Central memory CD4-positive, alpha-beta T cell (primary cell): Measurements from ENCODE around the gene ADARB2.

Experiments used
- DNase-seq: peaks from one replicate; pipeline ENCODE4 v3.0.0; 2022

The ADARB2 gene

GRCh38 chr10:1661416-1661815 lies 75.9 kb downstream of the ADARB2 start:
- DNase-seq, result no peak

DNA sequence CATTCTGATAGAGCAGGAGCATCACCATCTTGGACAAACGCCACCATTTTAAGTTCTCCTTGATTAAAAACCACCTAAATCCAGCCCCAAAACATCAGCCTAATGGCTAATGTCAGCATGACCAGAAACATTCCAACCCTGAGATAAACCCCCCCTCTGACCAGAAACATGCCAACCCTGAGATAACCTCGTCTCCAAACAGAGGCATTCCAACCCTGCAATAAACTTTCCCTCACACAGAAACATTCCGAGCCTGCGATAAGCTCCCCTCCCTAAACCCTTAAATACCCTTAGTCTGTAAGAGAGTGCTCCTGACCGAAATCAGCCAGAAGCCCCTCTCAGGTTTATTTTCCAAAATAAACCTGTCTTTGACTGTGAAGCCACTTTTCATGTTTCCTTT lies 76.5 kb downstream of the ADARB2 start:
- no peak for DNase-seq

DNA sequence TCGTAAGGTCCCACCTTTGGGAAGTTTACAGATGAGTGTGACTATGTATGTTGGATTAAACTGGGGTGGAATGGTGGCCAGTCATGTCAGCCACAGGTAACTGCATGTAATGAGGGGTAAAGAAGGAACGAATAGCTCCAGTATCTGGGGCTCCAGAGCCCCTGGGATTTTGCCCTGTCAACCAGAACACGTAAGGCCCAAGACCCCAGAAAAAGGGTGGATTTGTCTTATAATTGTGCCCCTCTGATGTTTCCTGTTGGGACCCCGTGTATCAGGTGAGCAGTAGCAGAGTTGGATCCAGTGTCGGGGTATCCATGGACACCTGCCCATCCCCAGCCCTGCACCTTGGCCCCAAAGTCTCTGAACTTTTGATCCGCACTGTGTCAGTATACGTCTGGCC lies 76.9 kb downstream of the ADARB2 start:
- no peak for DNase-seq

DNA sequence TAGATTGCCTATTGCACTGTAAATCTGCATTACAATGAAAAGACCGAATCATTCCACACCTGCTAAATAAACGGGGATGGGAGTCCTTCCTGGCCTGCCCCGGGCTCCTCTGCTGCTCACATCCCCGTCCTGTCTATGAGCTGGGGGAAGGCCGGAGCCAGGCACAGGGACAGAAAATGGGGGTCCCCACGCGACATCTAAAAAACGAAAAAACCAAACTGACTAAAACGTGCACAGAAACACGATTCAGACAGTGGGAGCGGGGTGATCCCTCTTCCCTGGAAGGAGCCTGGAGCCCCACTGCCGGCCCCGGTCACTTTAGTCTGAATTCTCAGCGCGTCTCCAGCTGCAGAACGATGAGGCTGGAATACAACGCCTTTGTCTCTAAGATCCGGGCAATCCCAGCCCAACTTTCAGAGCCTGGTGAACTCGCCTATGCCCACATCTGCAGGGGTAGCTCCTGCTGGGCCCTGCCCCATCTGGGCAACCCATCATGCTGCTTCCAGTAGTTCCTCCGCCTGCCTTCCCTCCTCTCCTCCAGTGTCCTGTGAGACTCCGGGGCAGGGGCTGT lies 78.0 kb downstream of the ADARB2 start:
- DNase-seq, result no peak

- no peak for DNase-seq
Observed at GRCh38 chr10:1658658-1659057, 78.7 kb downstream of the ADARB2 start.

GRCh38 chr10:1657479-1657878 lies 79.8 kb downstream of the ADARB2 start:
- no peak for DNase-seq

DNA sequence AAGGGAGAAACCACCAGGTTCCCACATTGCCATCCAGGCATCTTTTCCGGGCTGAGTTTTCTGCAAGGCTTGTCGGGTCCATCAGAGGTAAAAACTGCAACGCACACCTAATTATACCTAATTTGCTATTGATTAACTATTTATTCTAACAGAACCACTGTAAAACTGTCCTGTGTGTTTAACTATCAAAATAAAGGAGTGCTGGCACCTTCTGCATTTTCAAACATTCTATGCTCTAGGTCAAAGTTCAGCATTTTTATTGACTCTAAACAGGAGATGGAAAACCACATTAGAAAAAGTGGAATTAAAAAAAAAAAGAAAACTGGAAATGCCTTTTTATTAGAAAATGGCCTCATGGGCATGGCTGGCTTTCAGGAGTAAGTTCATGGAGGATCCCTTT lies 82.0 kb downstream of the ADARB2 start:
- no peak for DNase-seq

DNA sequence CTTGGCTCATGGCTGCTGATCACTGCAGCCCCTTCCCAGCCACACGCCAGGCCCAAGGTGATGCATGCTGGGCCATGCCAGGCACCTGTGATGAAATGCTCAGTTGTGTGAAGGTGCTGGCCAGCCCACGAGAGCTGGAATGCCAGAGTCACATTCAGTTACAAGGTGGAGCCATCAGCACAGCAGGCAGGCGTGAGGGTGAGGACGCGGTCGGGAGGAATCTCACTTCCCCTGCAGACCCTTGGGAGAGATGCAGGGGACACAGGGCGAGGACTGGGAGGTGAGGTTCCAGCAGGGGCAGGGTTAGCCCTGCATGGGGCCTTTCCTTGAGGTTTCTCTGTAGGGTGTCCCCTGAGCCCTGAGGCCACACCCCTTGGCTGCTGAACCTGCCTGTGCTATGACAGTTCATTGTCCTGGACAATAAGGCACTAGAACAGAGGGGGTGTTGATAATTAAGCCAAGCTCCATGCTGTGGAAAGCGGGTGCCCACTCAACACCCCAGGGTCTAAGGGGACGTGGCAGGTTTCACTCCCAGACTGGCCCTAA lies 82.4 kb downstream of the ADARB2 start:
- DNase-seq, result no peak

DNA sequence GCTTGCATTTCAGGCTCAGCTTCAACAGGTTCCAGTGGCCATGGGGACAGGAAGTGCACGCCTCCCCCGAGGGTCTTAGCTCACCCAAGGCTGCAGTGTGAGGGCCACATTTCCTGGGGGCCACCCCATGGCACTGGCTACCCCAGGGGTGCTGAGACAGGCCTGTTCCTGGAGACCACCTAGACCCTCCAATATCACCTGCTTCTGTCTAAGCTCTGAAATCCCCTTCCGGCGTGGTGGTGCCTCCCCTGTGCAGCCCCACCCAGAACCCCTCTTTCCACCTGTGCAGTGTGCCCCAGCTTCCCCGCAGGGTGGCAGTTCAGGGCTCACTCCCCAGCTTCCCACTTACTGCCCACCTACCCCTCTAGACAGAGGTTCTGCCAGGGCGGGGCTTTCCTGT lies 83.1 kb downstream of the ADARB2 start:
- no peak for DNase-seq

DNA sequence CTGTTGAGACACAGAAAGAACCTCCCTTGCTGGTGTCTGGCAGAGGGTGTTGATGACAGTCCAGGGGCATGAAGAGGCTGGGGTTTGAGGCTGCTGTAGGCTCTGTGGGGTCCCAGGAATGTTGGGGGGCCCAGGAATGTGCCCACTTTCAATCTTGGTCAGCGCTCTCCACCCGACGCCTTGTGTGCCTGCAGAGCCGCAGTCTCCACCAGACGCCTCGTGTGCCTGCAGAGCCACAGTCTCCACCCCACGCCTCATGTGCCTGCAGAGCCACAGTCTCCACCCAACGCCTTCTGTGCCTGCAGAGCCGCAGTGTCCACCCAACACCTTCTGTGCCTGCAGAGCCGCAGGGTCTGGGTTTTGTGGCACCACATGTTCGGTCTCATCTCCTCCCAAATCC lies 84.0 kb downstream of the ADARB2 start:
- no peak for DNase-seq

- DNase-seq, result no peak
Observed at GRCh38 chr10:1652151-1652550, 85.2 kb downstream of the ADARB2 start.

DNA sequence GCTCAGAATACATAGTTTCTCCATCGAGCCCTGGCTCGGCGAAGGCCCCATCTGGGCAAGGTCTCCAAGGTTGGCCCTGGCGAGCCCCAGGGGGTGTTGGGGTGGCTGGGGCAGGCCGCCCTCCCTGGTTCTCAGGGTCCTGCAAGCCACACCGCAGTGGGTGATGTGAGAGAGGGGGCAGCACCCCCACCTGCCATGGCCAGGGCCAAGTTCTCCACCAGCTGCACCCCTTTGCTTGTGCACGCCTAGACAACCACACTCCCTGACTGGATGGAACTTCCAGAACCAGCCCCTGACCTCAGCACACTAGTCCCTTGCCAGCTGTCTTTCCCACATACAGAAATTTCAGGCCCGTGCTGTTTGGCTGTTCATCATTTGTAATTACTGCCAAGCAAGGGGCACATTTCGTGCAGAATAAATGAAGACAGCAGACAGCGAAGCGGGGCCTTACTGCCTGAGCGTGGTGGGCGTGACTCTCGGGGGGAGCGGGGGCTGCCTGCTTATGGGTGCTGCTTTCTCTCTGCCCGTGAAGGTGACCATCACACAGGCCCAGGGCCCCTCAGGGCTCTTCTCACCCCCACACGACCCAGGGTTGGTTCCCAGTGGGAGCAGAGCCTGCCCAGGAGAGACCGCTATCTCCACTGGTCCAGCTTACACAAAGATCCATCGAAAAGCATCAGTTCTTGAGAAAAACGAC lies 85.9 kb downstream of the ADARB2 start:
- no peak for DNase-seq

- no peak for DNase-seq
Observed at GRCh38 chr10:1650542-1651269, 86.6 kb downstream of the ADARB2 start.

- DNase-seq, result no peak
Observed at GRCh38 chr10:1648648-1649047, 88.7 kb downstream of the ADARB2 start.

GRCh38 chr10:1646332-1646731 lies 91.0 kb downstream of the ADARB2 start:
- DNase-seq, result no peak

DNA sequence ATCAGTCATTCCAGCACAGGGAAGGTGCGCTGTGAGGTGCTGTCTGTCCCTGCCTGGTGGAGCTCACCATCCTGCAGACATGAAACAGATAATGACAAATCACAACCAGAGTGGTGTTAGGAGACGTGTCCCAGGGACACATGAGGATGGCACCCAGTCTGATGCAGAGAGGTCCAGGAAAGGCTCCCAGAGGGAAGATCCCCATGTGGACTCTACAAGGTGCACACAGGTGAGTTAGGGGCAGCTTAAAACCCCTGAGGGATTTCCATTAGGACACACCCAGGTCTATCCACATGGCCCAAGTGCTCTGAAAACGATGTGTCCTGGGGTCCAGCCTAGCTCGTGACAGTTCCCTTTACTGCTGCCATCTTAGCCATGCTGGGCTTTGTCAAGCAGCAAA lies 91.4 kb downstream of the ADARB2 start:
- DNase-seq, result no peak

GRCh38 chr10:1644191-1644711 lies 93.1 kb downstream of the ADARB2 start:
- DNase-seq, result no peak

DNA sequence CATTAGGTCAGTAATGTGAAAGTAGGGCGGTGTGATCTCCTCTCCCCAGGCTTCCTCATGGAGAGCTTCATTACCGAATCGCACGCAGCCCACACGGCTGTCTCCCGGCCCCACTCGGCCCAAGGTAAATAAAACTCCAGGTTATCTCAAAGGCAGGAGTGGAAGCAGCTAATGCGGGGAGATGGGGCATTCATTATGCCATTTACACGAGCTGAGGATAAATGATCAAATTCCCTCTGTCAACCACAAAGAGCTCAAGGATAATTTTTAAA lies 93.5 kb downstream of the ADARB2 start:
- no peak for DNase-seq

DNA sequence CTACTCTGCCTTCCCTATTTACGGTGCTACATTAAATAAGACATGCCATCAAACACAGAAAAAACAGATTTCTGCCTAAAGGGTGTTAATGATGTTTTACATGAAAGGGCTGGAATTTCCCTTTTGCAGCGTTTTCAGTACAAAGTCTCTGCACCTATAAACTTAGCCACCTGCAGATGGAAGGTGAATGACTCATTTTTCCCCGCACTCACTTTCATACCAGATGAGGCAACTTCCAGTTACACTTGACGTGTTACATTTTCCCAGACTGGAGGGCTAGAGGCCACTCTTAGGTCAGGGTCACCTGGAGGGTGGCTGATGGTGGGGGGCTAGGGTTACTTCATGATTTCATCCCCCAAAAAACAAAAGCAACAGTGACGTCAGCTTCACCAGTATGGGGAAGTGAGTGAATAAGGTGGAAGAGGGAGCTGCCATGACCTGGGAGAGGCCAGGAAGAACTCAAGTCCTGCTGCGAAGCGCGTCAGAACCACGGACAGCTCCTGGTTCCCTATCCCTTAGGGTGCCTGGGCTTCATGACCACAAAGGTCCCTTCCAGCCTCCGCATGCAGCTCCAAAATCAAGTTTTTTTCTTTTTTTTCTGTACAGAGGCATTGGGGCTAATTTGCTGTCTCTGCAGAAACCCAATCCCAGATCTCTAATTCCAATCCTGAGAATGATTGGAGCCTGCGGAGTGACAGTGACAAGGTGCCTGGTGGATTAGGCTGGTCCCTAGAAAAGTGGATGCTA lies 94.0 kb downstream of the ADARB2 start:
- DNase-seq, result no peak

DNA sequence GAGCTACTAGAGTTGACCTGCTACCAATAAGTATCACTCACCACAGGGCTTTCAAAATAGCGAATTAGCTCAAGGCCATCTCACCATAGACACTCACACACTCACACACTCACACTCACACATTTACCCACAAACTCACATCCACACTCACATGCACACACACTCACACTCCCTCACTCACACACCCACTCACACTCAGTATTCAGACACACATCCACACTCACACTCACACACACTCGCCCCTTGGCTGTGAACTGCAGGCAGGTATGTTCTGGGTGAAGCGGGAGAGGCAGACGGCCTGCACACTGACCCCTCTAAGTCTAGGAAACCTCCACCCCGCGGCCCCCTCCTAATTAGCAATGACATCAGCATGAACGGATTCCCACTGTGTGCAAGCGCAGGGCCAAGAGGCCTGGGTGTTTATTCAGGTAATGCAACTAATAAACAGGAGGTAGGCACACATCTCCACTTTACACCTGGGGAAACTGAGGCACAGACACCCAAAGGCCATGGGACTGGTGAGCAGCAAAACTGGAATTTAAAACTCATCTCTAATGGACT lies 94.6 kb downstream of the ADARB2 start:
- no peak for DNase-seq

DNA sequence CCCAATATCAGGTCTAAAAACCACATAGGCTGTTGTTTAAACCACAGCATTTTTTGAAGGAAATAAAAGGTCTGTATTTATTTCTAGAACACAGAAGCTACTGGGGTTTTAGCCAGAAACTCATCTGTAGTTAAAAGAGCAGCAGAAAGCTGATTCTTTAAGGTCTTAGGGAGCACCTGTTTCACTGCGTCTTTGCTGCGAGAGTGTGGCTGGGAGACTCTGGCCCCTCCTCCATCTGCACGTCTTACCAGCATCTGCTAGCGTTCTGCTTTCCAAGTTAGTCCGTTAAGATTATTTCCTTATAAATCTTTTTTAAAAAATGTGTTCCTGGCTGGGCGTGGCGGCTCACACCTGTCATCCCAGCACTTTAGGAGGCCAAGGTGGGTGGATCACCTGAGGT lies 95.9 kb downstream of the ADARB2 start:
- DNase-seq, result no peak

- DNase-seq, result no peak
Observed at GRCh38 chr10:1638889-1639419, 98.4 kb downstream of the ADARB2 start.

DNA sequence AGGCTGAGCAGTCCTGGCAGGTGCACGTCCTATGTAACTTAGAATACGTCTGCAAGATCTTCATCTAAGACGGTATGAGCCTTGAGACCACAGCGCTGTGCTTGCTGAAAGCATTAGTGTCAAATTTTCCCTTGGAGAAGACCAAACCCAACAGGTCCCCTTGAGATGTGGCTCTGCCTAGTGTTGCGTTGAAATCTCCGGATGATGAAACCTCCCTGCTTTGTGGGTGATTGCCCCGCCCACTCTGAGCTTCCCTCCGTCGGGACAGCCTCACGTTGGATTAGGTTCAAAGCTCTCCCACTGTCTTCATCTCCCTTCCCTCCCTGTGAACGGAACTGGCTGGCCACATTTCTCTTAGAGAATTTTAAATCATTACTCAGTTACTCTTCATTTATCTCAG lies 102.0 kb downstream of the ADARB2 start:
- DNase-seq, result no peak
